SJSA1 (cell line): ENCODE data around the gene TBC1D8. TPM values are rescaled to one million over a fixed set of nuclear protein-coding genes. Genes with fewer than 3 reads are reported as not detected.

ENCODE experiments used
- DNase-seq, 2 experiments: peaks; one replicate each; pipeline ENCODE4 v3.0.0-alpha.2; 2015 to 2020; ENCODE audit warnings: low spot score in 2 of 2, low read depth in 1 of 2
- H3K27ac ChIP-seq: fragments of 250-450 bp; sonication (Bioruptor Pico); 2 replicates; pipeline ENCODE4 v1.5.1; 2020; ENCODE audit warnings: mild to moderate bottlenecking, moderate library complexity
- H3K27me3 ChIP-seq: fragments of 250-450 bp; sonication (Bioruptor Pico); replicated peaks from 2 replicates; pipeline ENCODE4 v1.5.1; 2020; ENCODE audit warnings: mild to moderate bottlenecking, moderate library complexity
- H3K36me3 ChIP-seq: fragments of 250-450 bp; sonication (Bioruptor Pico); 2 replicates; pipeline ENCODE4 v1.5.1; 2020; ENCODE audit warnings: mild to moderate bottlenecking
- H3K4me1 ChIP-seq: fragments of 250-450 bp; sonication (Bioruptor Pico); replicated peaks from 2 replicates; pipeline ENCODE4 v1.6.1; 2021; ENCODE audit warnings: mild to moderate bottlenecking
- H3K4me3 ChIP-seq: fragments of 250-450 bp; sonication (Bioruptor Pico); 2 replicates; pipeline ENCODE4 v1.5.1; 2020; ENCODE audit warnings: mild to moderate bottlenecking
- H3K9me3 ChIP-seq: fragments of 250-450 bp; sonication (Bioruptor Pico); replicated peaks from 2 replicates; pipeline ENCODE4 v1.5.1; 2020; ENCODE audit warnings: mild to moderate bottlenecking
- total RNA-seq: library from RNA; depleted of rRNA; stranded (reverse); fragments of >200 nt; shearing (Covaris generic); gene quantifications from 2 replicates; pipeline ENCODE4 v1.2.3, GENCODE V29; 2014

The TBC1D8 gene
- total RNA-seq, 1 experiment from 2014 or later: 18.6 TPM

GRCh38 chr2:101047075-101047766, 104.0 kb downstream of the TBC1D8 start:
- no peak overlapping the region for H3K27ac ChIP-seq
- H3K27me3 ChIP-seq: no peaks in the 10 kb centered on the region
- no peak for DNase-seq
- 0 out of 2 replicates have a peak, but pooled peaks cover 3% of the 10 kb centered on the region for H3K4me1 ChIP-seq
- H3K36me3 ChIP-seq: peaks cover 29% of the 10 kb centered on the region
- H3K4me3 ChIP-seq: no peak overlapping the region
- H3K9me3 ChIP-seq: no peaks in the 10 kb centered on the region; the same call in 1 of the 2 replicates

GRCh38 chr2:101045330-101045729, 105.9 kb downstream of the TBC1D8 start:
- H3K4me3 ChIP-seq: no peak overlapping the region
- DNase-seq: no peak
- H3K27me3 ChIP-seq: no peaks in the 10 kb centered on the region
- 0 out of 2 replicates have a peak, but pooled peaks cover 3% of the 10 kb centered on the region for H3K4me1 ChIP-seq
- no peaks in the 10 kb centered on the region for H3K9me3 ChIP-seq
- H3K36me3 ChIP-seq: peaks cover 22% of the 10 kb centered on the region
- H3K27ac ChIP-seq: no peak overlapping the region

GRCh38 chr2:101041413-101041812, 109.8 kb downstream of the TBC1D8 start:
- H3K4me1 ChIP-seq: no peaks in the 10 kb centered on the region
- no peaks in the 10 kb centered on the region for H3K9me3 ChIP-seq
- no peak for DNase-seq
- H3K36me3 ChIP-seq: peaks cover 23% of the 10 kb centered on the region
- H3K4me3 ChIP-seq: no peak overlapping the region
- H3K27ac ChIP-seq: no peak overlapping the region
- H3K27me3 ChIP-seq: no peaks in the 10 kb centered on the region

- no peak for DNase-seq
- no peak overlapping the region for H3K27ac ChIP-seq
Observed at GRCh38 chr2:101040761-101041160, 110.4 kb downstream of the TBC1D8 start.

GRCh38 chr2:101040072-101040471, 111.1 kb downstream of the TBC1D8 start:
- Histone ChIP-seq H3K27ac (no peak overlapping the region), H3K9me3 (no peaks in the 10 kb centered on the region)

More at GRCh38 chr2:101040761-101041160, 110.4 kb downstream of the TBC1D8 start:
- no peaks in the 10 kb centered on the region for H3K27me3 ChIP-seq
- no peaks in the 10 kb centered on the region for H3K4me1 ChIP-seq
- H3K36me3 ChIP-seq: peaks cover 20% of the 10 kb centered on the region
- no peak overlapping the region for H3K4me3 ChIP-seq
- no peaks in the 10 kb centered on the region for H3K9me3 ChIP-seq

GRCh38 chr2:101038455-101039255, 112.5 kb downstream of the TBC1D8 start:
- Histone ChIP-seq H3K36me3 (peaks cover 26% of the 10 kb centered on the region), H3K27me3 (no peaks in the 10 kb centered on the region), H3K27ac (no peak overlapping the region), H3K4me3 (no peak overlapping the region), H3K9me3 (no peaks in the 10 kb centered on the region), H3K4me1 (no peaks in the 10 kb centered on the region)
- DNase-seq: peak in 1 of 2 experiments; percentile 25

More at GRCh38 chr2:101040072-101040471, 111.1 kb downstream of the TBC1D8 start:
- no peak for DNase-seq
- H3K36me3 ChIP-seq: peaks cover 26% of the 10 kb centered on the region
- no peaks in the 10 kb centered on the region for H3K27me3 ChIP-seq
- no peak overlapping the region for H3K4me3 ChIP-seq
- no peaks in the 10 kb centered on the region for H3K4me1 ChIP-seq

- no peak for DNase-seq
- Histone ChIP-seq H3K4me1 (no peaks in the 10 kb centered on the region), H3K9me3 (no peaks in the 10 kb centered on the region), H3K27me3 (no peaks in the 10 kb centered on the region), H3K4me3 (no peak overlapping the region), H3K27ac (no peak overlapping the region), H3K36me3 (peaks cover 37% of the 10 kb centered on the region)
Observed at GRCh38 chr2:101037161-101037755, 113.9 kb downstream of the TBC1D8 start.

GRCh38 chr2:101036562-101036961, 114.6 kb downstream of the TBC1D8 start:
- no peaks in the 10 kb centered on the region for H3K9me3 ChIP-seq
- H3K36me3 ChIP-seq: peaks cover 37% of the 10 kb centered on the region
- H3K27ac ChIP-seq: no peak overlapping the region
- H3K4me1 ChIP-seq: no peaks in the 10 kb centered on the region
- peak in 1 of 2 experiments; percentile 20 for DNase-seq
- no peaks in the 10 kb centered on the region for H3K27me3 ChIP-seq
- H3K4me3 ChIP-seq: no peak overlapping the region

GRCh38 chr2:101032084-101032776, 119.0 kb downstream of the TBC1D8 start:
- Histone ChIP-seq H3K4me1 (no peaks in the 10 kb centered on the region), H3K27ac (no peak overlapping the region), H3K9me3 (no peaks in the 10 kb centered on the region), H3K4me3 (no peak overlapping the region), H3K27me3 (no peaks in the 10 kb centered on the region), H3K36me3 (peaks cover 30% of the 10 kb centered on the region)
- no peak for DNase-seq

- Histone ChIP-seq H3K9me3 (no peaks in the 10 kb centered on the region), H3K27ac (no peak overlapping the region), H3K36me3 (peaks cover 38% of the 10 kb centered on the region), H3K27me3 (no peaks in the 10 kb centered on the region), H3K4me3 (no peak overlapping the region), H3K4me1 (no peaks in the 10 kb centered on the region)
- no peak for DNase-seq
Observed at GRCh38 chr2:101030866-101031554, 120.2 kb downstream of the TBC1D8 start.

- Histone ChIP-seq H3K27me3 (no peaks in the 10 kb centered on the region), H3K4me3 (no peak overlapping the region), H3K27ac (no peak overlapping the region), H3K36me3 (peaks cover 45% of the 10 kb centered on the region), H3K9me3 (no peaks in the 10 kb centered on the region), H3K4me1 (no peaks in the 10 kb centered on the region)
- no peak for DNase-seq
Observed at GRCh38 chr2:101027852-101028251, 123.3 kb downstream of the TBC1D8 start.

- DNase-seq: no peak
- Histone ChIP-seq H3K9me3 (no peaks in the 10 kb centered on the region), H3K36me3 (peaks cover 46% of the 10 kb centered on the region), H3K27ac (no peak overlapping the region), H3K4me3 (no peak overlapping the region), H3K4me1 (no peaks in the 10 kb centered on the region), H3K27me3 (no peaks in the 10 kb centered on the region)
Observed at GRCh38 chr2:101026923-101027469, 124.2 kb downstream of the TBC1D8 start.

- Histone ChIP-seq H3K27me3 (no peaks in the 10 kb centered on the region), H3K9me3 (no peaks in the 10 kb centered on the region), H3K27ac (no peak overlapping the region), H3K4me3 (no peak overlapping the region), H3K36me3 (peaks cover 52% of the 10 kb centered on the region), H3K4me1 (no peaks in the 10 kb centered on the region)
- no peak for DNase-seq
Observed at GRCh38 chr2:101026253-101026701, 124.9 kb downstream of the TBC1D8 start.
